GM12801 (cell line): ENCODE measurements around the gene ZNF740.

Experiments used
- CTCF ChIP-seq: IDR thresholded peaks from one replicate; pipeline ENCODE4 v1.5.1; 2011; ENCODE audit warnings: control low read depth; ENCODE audit not compliant: insufficient read length; ENCODE audit errors: extremely low read depth

The ZNF740 gene

GRCh38 chr12:53224061-53224896 is 43.8 kb downstream of the ZNF740 start:
- no peak for TF ChIP-seq CTCF

GRCh38 chr12:53224897-53225634 is 44.5 kb downstream of the ZNF740 start:
- no peak for TF ChIP-seq CTCF

GRCh38 chr12:53225635-53226424 is 45.3 kb downstream of the ZNF740 start:
- TF ChIP-seq CTCF: no peak

GRCh38 chr12:53226815-53227214 is 46.3 kb downstream of the ZNF740 start:
- TF ChIP-seq CTCF: no peak

GRCh38 chr12:53227341-53227740 is 46.8 kb downstream of the ZNF740 start:
- TF ChIP-seq CTCF: no peak

GRCh38 chr12:53227836-53228235 is 47.3 kb downstream of the ZNF740 start:
- no peak for TF ChIP-seq CTCF

- TF ChIP-seq CTCF: no peak
Measured at GRCh38 chr12:53229454-53229853, 48.9 kb downstream of the ZNF740 start.
